T-cell (primary cell): Measurements from ENCODE around the gene CAMK2A. TPM values are rescaled to one million over a fixed set of nuclear protein-coding genes. Genes with fewer than 3 reads are reported as not detected.

Experiments
- ATAC-seq, 4 experiments: fragments of 200-7000 bp in 3 of 4; fragments of 150-1000 bp in 1 of 4; cut with Tn5 transposase; replicated peaks in 1 of 4; 1 replicate in 3 of 4; 2 replicates in 1 of 4; pipeline ENCODE4 v1.10.0; 2021; ENCODE audit warnings: moderate library complexity in 3 of 4, mild to moderate bottlenecking in 2 of 4, moderate number of reproducible peaks in 1 of 4
- CTCF ChIA-PET, 2 donors: fragments of 300-600 bp; sonication (Branson Sonifier 250); formaldehyde crosslinking; loops; one replicate each; lab custom pipeline; 2022; ENCODE audit warnings: antibody characterized with exemption in 2 of 2; lab: Charles Lee
- POLR2A ChIA-PET, 2 donors: fragments of 300-600 bp; sonication (Branson Sonifier 250); formaldehyde crosslinking; loops; one replicate each; lab custom pipeline; 2022; ENCODE audit warnings: antibody characterized with exemption in 2 of 2; lab: Charles Lee
- DNase-seq, 35 experiments: peaks; one replicate each; pipeline versions ENCODE4 v3.0.0 to v3.0.0-alpha.2; 2013 to 2023
- H3K27ac ChIP-seq: one replicate; pipeline ENCODE4 v1.5.1; 2013; ENCODE audit warnings: low read length
- H3K27me3 ChIP-seq, 2 experiments: replicated peaks in 1 of 2; 1 replicate in 1 of 2; 2 replicates in 1 of 2; pipeline versions ENCODE4 v1.6.1 to v1.7.0; 2013; ENCODE audit warnings: low read length in 1 of 2, mixed read lengths in 1 of 2; ENCODE audit not compliant: control insufficient read depth in 2 of 2, insufficient read depth in 2 of 2; ENCODE audit errors: extremely low read depth in 1 of 2
- H3K36me3 ChIP-seq, 2 donors: 1 replicate in 1 of 2; 2 replicates in 1 of 2; pipeline versions ENCODE4 v1.6.1 to v1.7.0; 2013; ENCODE audit warnings: low read length in 1 of 2; ENCODE audit not compliant: control insufficient read depth in 2 of 2, insufficient read depth in 1 of 2; ENCODE audit errors: extremely low read depth in 1 of 2
- H3K4me1 ChIP-seq, 2 experiments: 1 replicate in 1 of 2; 2 replicates in 1 of 2; pipeline versions ENCODE4 v1.6.1 to v1.7.0; 2013; ENCODE audit warnings: low read length in 2 of 2, mixed read lengths in 1 of 2; ENCODE audit not compliant: insufficient read depth in 2 of 2, control insufficient read depth in 1 of 2; ENCODE audit errors: extremely low read depth in 1 of 2
- H3K4me3 ChIP-seq, 2 donors: 1 replicate in 1 of 2; 2 replicates in 1 of 2; pipeline versions ENCODE4 v1.5.1 to v1.7.0; 2013; ENCODE audit warnings: mild to moderate bottlenecking in 2 of 2, low read length in 1 of 2, moderate library complexity in 1 of 2; ENCODE audit not compliant: control insufficient read depth in 1 of 2; ENCODE audit errors: extremely low read depth in 1 of 2
- H3K9me3 ChIP-seq: 2 replicates; pipeline ENCODE4 v1.7.0; 2013
- H3K27ac Mint-ChIP-seq, 2 donors: one replicate each; pipeline ENCODE4 v1.8.0; 2020 to 2021; ENCODE audit warnings: mild to moderate bottlenecking in 2 of 2, mixed read lengths in 2 of 2
- H3K27me3 Mint-ChIP-seq, 2 donors: one replicate each; pipeline ENCODE4 v1.8.0; 2021 to 2022; ENCODE audit warnings: mixed read lengths in 2 of 2
- H3K36me3 Mint-ChIP-seq: one replicate; pipeline ENCODE4 v1.8.0; 2021; ENCODE audit warnings: mixed read lengths
- H3K4me1 Mint-ChIP-seq, 3 donors: one replicate each; pipeline ENCODE4 v1.8.0; 2020 to 2022; ENCODE audit warnings: mixed read lengths in 3 of 3, mild to moderate bottlenecking in 1 of 3
- H3K4me3 Mint-ChIP-seq, 3 donors: one replicate each; pipeline ENCODE4 v1.8.0; 2020 to 2022; ENCODE audit warnings: mild to moderate bottlenecking in 3 of 3, mixed read lengths in 3 of 3, moderate library complexity in 3 of 3
- H3K9me3 Mint-ChIP-seq, 3 donors: one replicate each; pipeline ENCODE4 v1.8.0; 2020 to 2022; ENCODE audit warnings: mixed read lengths in 3 of 3
- WGBS: methylation state at CpG from one replicate; pipeline ENCODE4 v1.1.5; 2013; ENCODE audit warnings: missing lambda C conversion rate; ENCODE audit not compliant: insufficient coverage; 5-methylcytosine and 5-hydroxymethylcytosine counted together
- total RNA-seq, 35 experiments: library from RNA in 6 of 35; stranded (reverse) in 6 of 35; fragments of 120-200 nt in 1 of 35; gene quantifications; one replicate each; pipeline versions ENCODE4 v1.2.1 to v1.2.4 and lab custom pipeline; 2013 to 2026

Gene CAMK2A
- total RNA-seq, 5 donors from 2014 or later (not counting 1 experiment from before 2014, with no cell fraction given) = not detected

DNA sequence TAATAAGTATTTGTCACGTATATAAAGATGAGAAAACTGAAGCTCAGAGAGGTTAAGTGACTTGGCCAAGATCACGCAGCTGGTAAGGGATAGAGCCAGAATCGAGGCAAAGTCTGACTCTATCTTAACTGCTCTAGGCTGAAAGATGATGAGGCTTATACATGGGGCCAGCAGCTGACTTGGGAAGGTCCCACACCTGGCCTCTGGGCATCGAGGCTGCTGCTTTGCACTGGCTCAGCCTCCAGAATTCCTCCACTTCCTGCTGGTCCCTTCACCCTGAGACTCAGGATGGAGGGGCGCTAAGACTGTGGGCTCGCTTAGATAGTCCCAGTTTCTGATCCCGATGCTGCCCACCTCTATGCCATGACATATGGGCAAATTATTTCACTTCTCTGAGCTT is 35.2 kb downstream of the CAMK2A start:
- Histone ChIP-seq H3K4me1 (no peaks in the 10 kb centered on the region), H3K36me3 (no peaks in the 10 kb centered on the region), H3K9me3 (no peaks in the 10 kb centered on the region), H3K4me3 (no peak overlapping the region), H3K27ac (no peak overlapping the region), H3K27me3 (peaks cover 0 to 17% of the 10 kb centered on the region in 2 experiments)
- CTCF ChIA-PET = interaction anchor here in 1 of 2 donors (0.6 kb wide), 1 partner anchor 184 kb away, joined by 10 read pairs; no protein-coding TSS in a partner anchor
- Mint-ChIP-seq H3K36me3 (no peaks in the 10 kb centered on the region), H3K4me3 (no peak overlapping the region), H3K27ac (no peak overlapping the region), H3K9me3 (no peaks in the 10 kb centered on the region), H3K4me1 (no peaks in the 10 kb centered on the region), H3K27me3 (peaks cover 3 to 6% of the 10 kb centered on the region in 2 donors)
- no peak for ATAC-seq
- no peak for DNase-seq
- WGBS = 81% methylated on average over 6 of the region's 7 CpGs
- POLR2A ChIA-PET = no interaction called here

DNA sequence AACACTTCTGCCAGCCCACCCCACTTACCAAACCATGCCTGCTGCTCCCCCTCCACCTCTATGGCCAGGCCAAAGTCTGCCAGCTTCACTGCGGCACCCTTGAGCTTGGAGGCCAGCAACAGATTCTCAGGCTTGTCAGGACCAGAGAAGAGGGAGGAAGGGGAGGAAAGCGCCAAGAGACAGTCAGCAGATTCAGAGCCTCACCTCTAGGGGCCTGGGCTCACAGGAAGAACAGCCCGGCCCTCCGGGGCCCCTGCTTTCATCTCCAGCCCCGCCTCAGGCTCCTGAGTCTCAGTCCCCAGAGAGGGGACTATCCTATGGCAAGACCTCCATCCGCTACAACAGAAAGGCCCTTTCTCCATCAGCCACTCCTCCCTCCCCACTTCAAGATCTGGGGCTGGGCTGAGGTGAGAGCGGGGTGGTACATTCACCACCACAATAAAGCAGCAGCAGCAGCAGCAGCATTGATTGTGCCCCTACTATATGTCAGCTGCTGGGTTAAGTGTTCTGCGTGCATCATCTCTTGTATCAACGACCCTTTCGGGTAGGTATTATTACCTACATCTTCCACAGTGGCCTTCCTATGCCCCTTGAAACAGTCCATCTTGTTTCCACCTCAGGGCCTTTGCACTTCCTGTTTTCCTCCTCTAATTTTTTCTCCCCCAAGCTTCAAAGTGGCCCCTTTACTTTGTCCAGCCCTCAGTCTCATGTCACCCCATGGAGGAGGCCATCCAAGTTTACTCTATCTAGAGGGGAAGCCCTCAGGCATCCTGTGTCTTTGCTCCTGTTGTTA is 36.0 kb downstream of the CAMK2A start:
- Mint-ChIP-seq H3K4me1 (no peaks in the 10 kb centered on the region), H3K4me3 (no peak overlapping the region), H3K27me3 (peaks cover 5 to 6% of the 10 kb centered on the region in 2 donors), H3K9me3 (no peaks in the 10 kb centered on the region), H3K27ac (no peak overlapping the region), H3K36me3 (no peaks in the 10 kb centered on the region)
- ChIA-PET CTCF (no interaction called here), POLR2A (no interaction called here)
- Histone ChIP-seq H3K27me3 (peaks cover 0 to 23% of the 10 kb centered on the region in 2 experiments), H3K36me3 (no peaks in the 10 kb centered on the region), H3K9me3 (no peaks in the 10 kb centered on the region), H3K4me1 (no peaks in the 10 kb centered on the region), H3K4me3 (no peak overlapping the region), H3K27ac (no peak overlapping the region)
- 72% methylated on average over 6 of the region's 10 CpGs for WGBS
- no peak for ATAC-seq
- DNase-seq = no peak

DNA sequence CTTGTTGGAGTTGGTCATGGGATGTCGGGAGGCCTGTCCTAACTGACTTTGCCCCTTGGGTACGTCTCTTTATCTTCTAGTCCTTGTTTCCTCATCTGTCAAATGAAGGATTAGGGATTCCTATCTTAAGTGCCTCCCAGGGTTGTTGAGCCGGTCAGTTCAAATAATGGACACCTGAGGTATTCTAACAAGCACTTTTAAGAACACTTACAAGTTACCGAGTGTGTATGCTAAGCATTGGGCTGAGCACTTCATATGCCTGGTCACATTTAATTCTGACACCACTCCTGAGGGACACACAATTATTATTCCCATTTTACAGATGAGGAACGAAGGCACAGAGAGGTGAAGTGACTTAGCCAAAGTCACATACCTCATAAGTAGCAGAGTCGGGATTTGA is 37.1 kb downstream of the CAMK2A start:
- Histone ChIP-seq H3K27ac (no peak overlapping the region), H3K27me3 (peaks cover 0 to 23% of the 10 kb centered on the region in 2 experiments), H3K4me1 (no peaks in the 10 kb centered on the region), H3K36me3 (no peaks in the 10 kb centered on the region), H3K4me3 (no peak overlapping the region), H3K9me3 (no peaks in the 10 kb centered on the region)
- H3K27me3 Mint-ChIP-seq = peaks cover 5 to 6% of the 10 kb centered on the region in 2 donors
- no peak for ATAC-seq
- POLR2A ChIA-PET = no interaction called here
- H3K4me3 Mint-ChIP-seq = no peak overlapping the region
- CTCF ChIA-PET = no interaction called here
- no peaks in the 10 kb centered on the region for H3K9me3 Mint-ChIP-seq
- no peak overlapping the region for H3K27ac Mint-ChIP-seq
- H3K4me1 Mint-ChIP-seq = no peaks in the 10 kb centered on the region
- 84% methylated on average over 5 of the region's 6 CpGs for WGBS
- DNase-seq = no peak
- no peaks in the 10 kb centered on the region for H3K36me3 Mint-ChIP-seq

DNA sequence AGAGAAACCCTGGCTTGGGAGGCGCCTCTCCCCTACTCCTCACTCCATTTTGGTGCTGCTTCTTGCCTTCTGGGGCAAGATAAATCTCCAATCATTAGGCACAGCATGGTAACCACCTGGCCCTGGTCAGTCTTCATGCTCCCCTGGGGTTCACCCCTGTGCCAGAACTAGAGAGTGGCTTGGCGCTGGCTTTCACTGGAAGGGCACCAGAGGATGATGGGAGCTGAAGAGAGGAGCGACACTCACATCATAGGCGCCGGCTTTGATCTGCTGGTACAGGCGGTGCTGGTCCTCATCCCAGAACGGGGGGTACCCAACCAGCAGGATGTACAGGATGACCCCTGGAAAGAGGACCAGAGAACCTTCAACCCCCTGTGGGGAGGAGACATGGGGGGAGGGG is 38.1 kb downstream of the CAMK2A start:
- H3K4me3 Mint-ChIP-seq = no peak overlapping the region
- ChIA-PET POLR2A (interaction anchor here in 1 of 2 donors (0.6 kb wide), 1 partner anchor 1404 kb away, joined by 8 read pairs; no protein-coding TSS in a partner anchor), CTCF (no interaction called here)
- DNase-seq (no peak), ATAC-seq (no peak)
- H3K36me3 Mint-ChIP-seq = no peaks in the 10 kb centered on the region
- Histone ChIP-seq H3K27me3 (peaks cover 0 to 23% of the 10 kb centered on the region in 2 experiments), H3K4me1 (no peaks in the 10 kb centered on the region), H3K4me3 (no peak overlapping the region), H3K27ac (no peak overlapping the region), H3K9me3 (no peaks in the 10 kb centered on the region), H3K36me3 (no peaks in the 10 kb centered on the region)
- H3K27me3 Mint-ChIP-seq = peaks cover 5 to 6% of the 10 kb centered on the region in 2 donors
- no peaks in the 10 kb centered on the region for H3K4me1 Mint-ChIP-seq
- no peaks in the 10 kb centered on the region for H3K9me3 Mint-ChIP-seq
- 100% methylated on average over 1 of the region's 7 CpGs for WGBS
- H3K27ac Mint-ChIP-seq = no peak overlapping the region

DNA sequence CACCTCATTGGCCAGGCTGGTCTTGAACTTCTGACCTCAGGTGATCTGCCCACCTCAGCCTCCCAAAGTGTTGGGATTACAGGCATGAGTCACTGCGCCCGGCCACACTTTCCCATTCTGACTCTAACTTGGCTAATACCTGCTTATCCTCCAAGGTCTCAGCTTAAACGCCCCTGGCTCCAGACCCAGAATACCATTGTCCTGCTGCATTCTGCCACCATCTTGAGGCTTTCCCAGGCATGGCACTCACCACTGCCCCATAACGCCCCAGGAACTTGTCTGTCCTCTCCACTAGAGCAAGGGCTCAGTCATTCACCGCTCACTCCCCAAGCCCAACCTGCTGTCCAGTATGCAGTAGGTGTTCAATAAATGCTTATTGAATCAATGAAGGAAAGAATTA is 39.8 kb downstream of the CAMK2A start:
- Histone ChIP-seq H3K27me3 (peaks cover 0 to 31% of the 10 kb centered on the region in 2 experiments), H3K27ac (no peak overlapping the region), H3K36me3 (no peaks in the 10 kb centered on the region), H3K4me3 (no peak overlapping the region), H3K4me1 (no peaks in the 10 kb centered on the region), H3K9me3 (no peaks in the 10 kb centered on the region)
- ATAC-seq = no peak
- no peak for DNase-seq
- ChIA-PET POLR2A (no interaction called here), CTCF (no interaction called here)
- Mint-ChIP-seq H3K9me3 (no peaks in the 10 kb centered on the region), H3K36me3 (no peaks in the 10 kb centered on the region), H3K4me1 (no peaks in the 10 kb centered on the region), H3K4me3 (no peak overlapping the region), H3K27ac (no peak overlapping the region), H3K27me3 (peaks cover 5 to 9% of the 10 kb centered on the region in 2 donors)
- 89% methylated on average over 3 of the region's 5 CpGs for WGBS

DNA sequence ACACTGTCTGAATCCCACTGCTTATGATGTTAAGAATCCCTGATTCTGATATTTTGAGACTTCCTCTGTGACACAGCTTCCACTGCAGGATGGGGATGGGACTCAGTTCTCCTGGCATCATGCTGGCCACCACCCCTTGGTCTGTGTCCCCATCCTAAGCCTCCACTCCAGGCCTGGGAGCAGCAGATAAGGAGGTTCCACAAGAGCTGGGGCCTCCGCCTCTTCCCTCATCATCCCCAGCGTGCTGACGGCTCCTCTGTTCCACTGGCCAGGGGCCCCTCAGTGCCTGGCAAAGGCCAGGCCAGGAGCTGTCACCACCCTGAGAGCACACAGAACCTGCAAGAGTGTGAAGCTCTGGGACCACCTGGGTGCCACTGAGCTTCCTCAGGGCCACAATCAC is 40.6 kb downstream of the CAMK2A start:
- WGBS = 91% methylated on average over 3 of the region's 3 CpGs
- H3K4me3 ChIP-seq = no peak overlapping the region
- CTCF ChIA-PET = no interaction called here
- no peak overlapping the region for H3K27ac ChIP-seq
- no peaks in the 10 kb centered on the region for H3K9me3 ChIP-seq
- no peak for ATAC-seq
- Mint-ChIP-seq H3K27ac (no peak overlapping the region), H3K36me3 (no peaks in the 10 kb centered on the region), H3K9me3 (no peaks in the 10 kb centered on the region), H3K4me3 (no peak overlapping the region), H3K4me1 (no peaks in the 10 kb centered on the region), H3K27me3 (peaks cover 6 to 9% of the 10 kb centered on the region in 2 donors)
- no peaks in the 10 kb centered on the region for H3K4me1 ChIP-seq
- peaks cover 0 to 36% of the 10 kb centered on the region in 2 experiments for H3K27me3 ChIP-seq
- DNase-seq = no peak
- H3K36me3 ChIP-seq = no peaks in the 10 kb centered on the region
- POLR2A ChIA-PET = no interaction called here
